Nucleus accumbens (tissue), 56 donors: ENCODE results near the gene THEMIS.
"Not testable (repeated sequence)": the region's sequence is repeated elsewhere in the genome, so short reads cannot be mapped to it uniquely, and the experiment has no call there.

Source experiments
- DNase-seq, 56 donors: peaks; one replicate each; lab custom pipeline; 2025; lab: John Stamatoyannopoulos, UW

THEMIS gene

GRCh38 chr6:127917766-127918165, 16.9 kb upstream of the THEMIS start:
- DNase-seq, result no peak

GRCh38 chr6:127914240-127914639, 13.4 kb upstream of the THEMIS start:
- DNase-seq, result no peak

- DNase-seq, result no peak
Measured at GRCh38 chr6:127912914-127913313, 12.1 kb upstream of the THEMIS start.

GRCh38 chr6:127907960-127908640, 7.2 kb upstream of the THEMIS start:
- no peak for DNase-seq

GRCh38 chr6:127904160-127904559, 3.3 kb upstream of the THEMIS start:
- DNase-seq, result no peak

- DNase-seq, result no peak
Measured at GRCh38 chr6:127902933-127903332, 2.1 kb upstream of the THEMIS start.

- DNase-seq, result no peak
Measured at GRCh38 chr6:127897484-127897883, 3.4 kb downstream of the THEMIS start.

- no peak for DNase-seq
Measured at GRCh38 chr6:127894051-127894450, 6.8 kb downstream of the THEMIS start.

GRCh38 chr6:127893541-127893940, 7.3 kb downstream of the THEMIS start:
- no peak for DNase-seq

GRCh38 chr6:127891731-127892326, 9.0 kb downstream of the THEMIS start:
- no peak for DNase-seq

- no peak for DNase-seq
Measured at GRCh38 chr6:127886603-127887002, 14.3 kb downstream of the THEMIS start.

- no peak for DNase-seq
Measured at GRCh38 chr6:127884134-127884533, 16.7 kb downstream of the THEMIS start.

GRCh38 chr6:127881949-127882348, 18.9 kb downstream of the THEMIS start:
- not testable (repeated sequence) for DNase-seq

- no peak for DNase-seq
Measured at GRCh38 chr6:127880429-127880828, 20.4 kb downstream of the THEMIS start.

GRCh38 chr6:127879685-127880084, 21.2 kb downstream of the THEMIS start:
- peak in 12 of 56 donors; percentile 1 to 35 (median 7) for DNase-seq

- DNase-seq, result no peak
Measured at GRCh38 chr6:127878115-127878514, 22.7 kb downstream of the THEMIS start.

- DNase-seq, result no peak
Measured at GRCh38 chr6:127877231-127877630, 23.6 kb downstream of the THEMIS start.

- peak in 39 of 56 donors; percentile 4 to 72 (median 39) for DNase-seq
Measured at GRCh38 chr6:127869772-127870404, 31.0 kb downstream of the THEMIS start.

GRCh38 chr6:127869183-127869582, 31.7 kb downstream of the THEMIS start:
- peak in 3 of 56 donors; percentile 6 to 43 (median 8) for DNase-seq

GRCh38 chr6:127868338-127868737, 32.5 kb downstream of the THEMIS start:
- no peak for DNase-seq

GRCh38 chr6:127866766-127867165, 34.1 kb downstream of the THEMIS start:
- DNase-seq, result no peak

GRCh38 chr6:127865108-127865507, 35.8 kb downstream of the THEMIS start:
- no peak for DNase-seq
